HepG2 (cell line): ENCODE results near the gene ENTPD6. TPM values are rescaled to one million over a fixed set of nuclear protein-coding genes. Genes with fewer than 3 reads are reported as not detected.

Experiments used
- ELF3 ChIP-seq: IDR thresholded peaks from 2 replicates; pipeline ENCODE4 v1.6.1; 2016; ENCODE audit warnings: missing genetic modification reagents, missing compliant biosample characterization
- EP300 ChIP-seq, 3 experiments: sonication (generic) in 1 of 3; formaldehyde crosslinking in 1 of 3; IDR thresholded peaks; 2 replicates each; pipeline versions ENCODE4 v1.5.1 to v1.6.1; 2011 to 2020; ENCODE audit warnings: low read depth in 2 of 3, low read length in 2 of 3, borderline replicate concordance in 1 of 3, improper control_type of control experiment in 1 of 3, mild to moderate bottlenecking in 1 of 3, missing genetic modification reagents in 1 of 3, moderate library complexity in 1 of 3
- MZF1 ChIP-seq: sonication (generic); formaldehyde crosslinking; IDR thresholded peaks from 2 replicates; pipeline ENCODE4 v1.8.1; 2023; ENCODE audit warnings: mild to moderate bottlenecking, missing genetic modification reagents, borderline replicate concordance
- PHF20 ChIP-seq: sonication (generic); formaldehyde crosslinking; IDR thresholded peaks from 2 replicates; pipeline ENCODE4 v1.5.0; 2020; ENCODE audit warnings: mild to moderate bottlenecking, missing genetic modification reagents
- SMYD3 ChIP-seq: sonication (generic); formaldehyde crosslinking; IDR thresholded peaks from 2 replicates; pipeline ENCODE4 v1.8.1; 2023; ENCODE audit warnings: mild to moderate bottlenecking, missing genetic modification reagents
- SNRNP70 ChIP-seq: fragments of 200-400 bp; formaldehyde crosslinking; IDR thresholded peaks from 2 replicates; pipeline ENCODE4 v1.6.1; 2017; ENCODE audit warnings: mild to moderate bottlenecking, low read depth, low read length, moderate library complexity
- ZNF160 ChIP-seq: sonication (generic); formaldehyde crosslinking; IDR thresholded peaks from 2 replicates; pipeline ENCODE4 v1.8.0; 2022; ENCODE audit warnings: mild to moderate bottlenecking, inconsistent platforms, missing genetic modification reagents
- ZNF441 ChIP-seq: sonication (generic); formaldehyde crosslinking; IDR thresholded peaks from 2 replicates; pipeline ENCODE4 v1.7.0; 2021; ENCODE audit warnings: missing genetic modification reagents, borderline replicate concordance
- ZNF546 ChIP-seq: sonication (generic); formaldehyde crosslinking; conservative IDR thresholded peaks from 2 replicates; pipeline ENCODE4 v1.8.1; 2023; ENCODE audit warnings: mild to moderate bottlenecking, missing genetic modification reagents
- ZNF703 ChIP-seq: sonication (generic); formaldehyde crosslinking; IDR thresholded peaks from 2 replicates; pipeline ENCODE4 v1.5.1; 2020; ENCODE audit warnings: missing genetic modification reagents, mild to moderate bottlenecking, moderate library complexity, borderline replicate concordance
- ZNF839 ChIP-seq: sonication (generic); formaldehyde crosslinking; IDR thresholded peaks from 2 replicates; pipeline ENCODE4 v1.4.0; 2020; ENCODE audit warnings: missing genetic modification reagents, mild to moderate bottlenecking, borderline replicate concordance
- polyA plus RNA-seq, 8 experiments: library from polyadenylated mRNA; depleted of rRNA in 3 of 8; stranded (reverse) in 7 of 8; unstranded in 1 of 8; fragments of >200 nt; fragmentation: Illumina TruSeq in 4 of 8; extraction: Trizol in 4 of 8; gene quantifications; 2 replicates each; pipeline versions ENCODE4 v1.2.1 to v1.2.3, GENCODE V29; 2011 to 2016; ENCODE audit warnings: low read depth in 4 of 8, missing spikeins in 1 of 8, mixed read lengths in 1 of 8; ENCODE audit not compliant: insufficient read depth in 1 of 8
- total RNA-seq, 5 experiments: library from RNA; depleted of rRNA; stranded (reverse); fragments of >200 nt; fragmentation: Illumina TruSeq; extraction: Trizol; gene quantifications; 2 replicates each; pipeline ENCODE4 v1.2.3, GENCODE V29; 2016; ENCODE audit warnings: low read depth in 1 of 5
- TF ChIP-seq, protein P1 (sequence below): sonication (generic); formaldehyde crosslinking; conservative IDR thresholded peaks from 2 replicates; pipeline ENCODE4 v1.8.1; 2023; ENCODE audit warnings: missing genetic modification reagents
- TF ChIP-seq, protein P2 (sequence below): IDR thresholded peaks from 2 replicates; pipeline ENCODE4 v1.6.1; 2016; ENCODE audit warnings: low read depth, control low read depth
- TF ChIP-seq, protein P3 (sequence below): sonication (generic); formaldehyde crosslinking; IDR thresholded peaks from 2 replicates; pipeline ENCODE4 v1.4.0; 2020; ENCODE audit warnings: mild to moderate bottlenecking, missing genetic modification reagents
- TF ChIP-seq, protein P4 (sequence below): sonication (generic); formaldehyde crosslinking; IDR thresholded peaks from 2 replicates; pipeline ENCODE4 v1.8.1; 2023; ENCODE audit warnings: mild to moderate bottlenecking, moderate library complexity, missing genetic modification reagents
- TF ChIP-seq, protein P5 (sequence below): sonication (generic); IDR thresholded peaks from 2 replicates; pipeline ENCODE4 v1.6.1; 2016; ENCODE audit warnings: low read depth, borderline replicate concordance
- TF ChIP-seq, protein P6 (sequence below): sonication (generic); formaldehyde crosslinking; IDR thresholded peaks from 2 replicates; pipeline ENCODE4 v1.8.0; 2022; ENCODE audit warnings: mild to moderate bottlenecking, missing genetic modification reagents
- TF ChIP-seq, protein P7 (sequence below): sonication (generic); formaldehyde crosslinking; IDR thresholded peaks from 2 replicates; pipeline ENCODE4 v1.8.1; 2023; ENCODE audit warnings: missing genetic modification reagents, inconsistent platforms, borderline replicate concordance

ENTPD6 gene
- total and polyA plus RNA-seq, 2 of the 13 experiments (the other 11 are each of a cell fraction or from before 2014, with no cell fraction given) = 164 to 172 TPM

DNA sequence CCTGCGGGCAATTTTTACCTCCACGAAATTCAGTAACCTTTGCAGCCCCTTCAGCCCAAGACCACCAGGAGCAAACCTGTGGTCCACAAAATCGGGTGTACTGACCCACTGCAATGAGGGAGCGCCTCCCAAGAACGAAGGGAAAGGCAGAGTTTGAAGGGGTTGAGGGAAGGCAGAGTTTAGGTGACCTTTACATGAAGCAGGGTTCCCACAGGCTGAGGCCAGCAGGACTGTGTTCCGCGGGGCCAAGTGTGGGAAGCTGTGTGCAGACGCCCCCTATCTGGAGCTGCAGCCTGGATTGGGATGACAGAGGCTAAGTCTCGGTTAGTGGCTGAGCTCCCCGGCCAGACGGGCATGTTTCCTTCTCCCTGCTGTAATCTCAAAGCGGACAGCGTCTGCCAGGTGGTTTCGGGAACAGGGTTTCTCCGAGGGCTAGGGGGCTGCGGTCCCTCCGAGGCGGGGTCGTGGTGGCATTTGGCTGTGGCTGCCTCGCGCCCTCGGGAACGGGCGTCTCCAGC, 51.5 kb downstream of the ENTPD6 start (continued):
- TF ChIP-seq, protein P1, sequence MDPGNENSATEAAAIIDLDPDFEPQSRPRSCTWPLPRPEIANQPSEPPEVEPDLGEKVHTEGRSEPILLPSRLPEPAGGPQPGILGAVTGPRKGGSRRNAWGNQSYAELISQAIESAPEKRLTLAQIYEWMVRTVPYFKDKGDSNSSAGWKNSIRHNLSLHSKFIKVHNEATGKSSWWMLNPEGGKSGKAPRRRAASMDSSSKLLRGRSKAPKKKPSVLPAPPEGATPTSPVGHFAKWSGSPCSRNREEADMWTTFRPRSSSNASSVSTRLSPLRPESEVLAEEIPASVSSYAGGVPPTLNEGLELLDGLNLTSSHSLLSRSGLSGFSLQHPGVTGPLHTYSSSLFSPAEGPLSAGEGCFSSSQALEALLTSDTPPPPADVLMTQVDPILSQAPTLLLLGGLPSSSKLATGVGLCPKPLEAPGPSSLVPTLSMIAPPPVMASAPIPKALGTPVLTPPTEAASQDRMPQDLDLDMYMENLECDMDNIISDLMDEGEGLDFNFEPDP (CRISPR knock-in tag) = no peak
- TF ChIP-seq SMYD3 (CRISPR knock-in tag) (no peak; the same call in 1 of the 2 replicates), ZNF703 (CRISPR knock-in tag) (no peak; the same call in 1 of the 2 replicates), ZNF839 (CRISPR knock-in tag) (peak; percentile 97), MZF1 (CRISPR knock-in tag) (no peak), PHF20 (no peak), ZNF160 (CRISPR knock-in tag) (no peak), ZNF546 (CRISPR knock-in tag) (no peak), ELF3 (CRISPR knock-in tag) (0 out of 2 replicates have a peak, but pooled peaks have one; percentile 23), ZNF441 (CRISPR knock-in tag) (no peak), SNRNP70 (no peak), EP300 (IDR thresholded peaks at IDR 0.05; ENCODE audit: low read depth in 2 of 2, low read length in 2 of 2) (0 out of 4 replicates have a peak, but pooled peaks of 1 of the 2 experiments have one; percentile 4), EP300 (CRISPR knock-in tag; IDR thresholded peaks at IDR 0.05; ENCODE audit: borderline replicate concordance) (no peak)
- TF ChIP-seq, protein P2, sequence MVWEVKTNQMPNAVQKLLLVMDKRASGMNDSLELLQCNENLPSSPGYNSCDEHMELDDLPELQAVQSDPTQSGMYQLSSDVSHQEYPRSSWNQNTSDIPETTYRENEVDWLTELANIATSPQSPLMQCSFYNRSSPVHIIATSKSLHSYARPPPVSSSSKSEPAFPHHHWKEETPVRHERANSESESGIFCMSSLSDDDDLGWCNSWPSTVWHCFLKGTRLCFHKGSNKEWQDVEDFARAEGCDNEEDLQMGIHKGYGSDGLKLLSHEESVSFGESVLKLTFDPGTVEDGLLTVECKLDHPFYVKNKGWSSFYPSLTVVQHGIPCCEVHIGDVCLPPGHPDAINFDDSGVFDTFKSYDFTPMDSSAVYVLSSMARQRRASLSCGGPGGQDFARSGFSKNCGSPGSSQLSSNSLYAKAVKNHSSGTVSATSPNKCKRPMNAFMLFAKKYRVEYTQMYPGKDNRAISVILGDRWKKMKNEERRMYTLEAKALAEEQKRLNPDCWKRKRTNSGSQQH (CRISPR knock-in tag) = peak; percentile 90
- TF ChIP-seq, protein P3, sequence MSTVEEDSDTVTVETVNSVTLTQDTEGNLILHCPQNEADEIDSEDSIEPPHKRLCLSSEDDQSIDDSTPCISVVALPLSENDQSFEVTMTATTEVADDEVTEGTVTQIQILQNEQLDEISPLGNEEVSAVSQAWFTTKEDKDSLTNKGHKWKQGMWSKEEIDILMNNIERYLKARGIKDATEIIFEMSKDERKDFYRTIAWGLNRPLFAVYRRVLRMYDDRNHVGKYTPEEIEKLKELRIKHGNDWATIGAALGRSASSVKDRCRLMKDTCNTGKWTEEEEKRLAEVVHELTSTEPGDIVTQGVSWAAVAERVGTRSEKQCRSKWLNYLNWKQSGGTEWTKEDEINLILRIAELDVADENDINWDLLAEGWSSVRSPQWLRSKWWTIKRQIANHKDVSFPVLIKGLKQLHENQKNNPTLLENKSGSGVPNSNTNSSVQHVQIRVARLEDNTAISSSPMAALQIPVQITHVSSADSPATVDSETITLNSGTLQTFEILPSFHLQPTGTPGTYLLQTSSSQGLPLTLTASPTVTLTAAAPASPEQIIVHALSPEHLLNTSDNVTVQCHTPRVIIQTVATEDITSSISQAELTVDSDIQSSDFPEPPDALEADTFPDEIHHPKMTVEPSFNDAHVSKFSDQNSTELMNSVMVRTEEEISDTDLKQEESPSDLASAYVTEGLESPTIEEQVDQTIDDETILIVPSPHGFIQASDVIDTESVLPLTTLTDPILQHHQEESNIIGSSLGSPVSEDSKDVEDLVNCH (CRISPR knock-in tag) = no peak
- TF ChIP-seq, protein P4, sequence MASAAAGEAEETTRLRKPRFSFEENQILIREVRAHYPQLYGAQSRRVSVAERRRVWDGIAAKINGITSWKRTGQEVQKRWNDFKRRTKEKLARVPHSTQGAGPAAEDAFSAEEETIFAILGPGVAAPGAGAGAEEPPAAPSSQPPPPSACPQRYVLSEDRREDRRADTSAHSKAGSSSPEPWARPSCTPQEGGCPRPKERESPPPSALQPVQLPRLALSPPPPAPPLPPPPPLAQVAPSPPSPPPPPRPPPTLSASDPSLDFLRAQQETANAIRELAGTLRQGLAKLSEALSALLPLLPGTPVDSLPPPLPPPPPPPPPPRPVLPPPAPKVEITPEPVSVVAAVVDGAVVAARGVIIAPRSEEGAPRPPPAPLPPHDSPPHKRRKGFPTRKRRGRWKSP = peak; percentile 91
- TF ChIP-seq, protein P5, sequence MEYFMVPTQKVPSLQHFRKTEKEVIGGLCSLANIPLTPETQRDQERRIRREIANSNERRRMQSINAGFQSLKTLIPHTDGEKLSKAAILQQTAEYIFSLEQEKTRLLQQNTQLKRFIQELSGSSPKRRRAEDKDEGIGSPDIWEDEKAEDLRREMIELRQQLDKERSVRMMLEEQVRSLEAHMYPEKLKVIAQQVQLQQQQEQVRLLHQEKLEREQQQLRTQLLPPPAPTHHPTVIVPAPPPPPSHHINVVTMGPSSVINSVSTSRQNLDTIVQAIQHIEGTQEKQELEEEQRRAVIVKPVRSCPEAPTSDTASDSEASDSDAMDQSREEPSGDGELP = 0 out of 2 replicates have a peak, but pooled peaks have one; percentile 19
- TF ChIP-seq, protein P6, sequence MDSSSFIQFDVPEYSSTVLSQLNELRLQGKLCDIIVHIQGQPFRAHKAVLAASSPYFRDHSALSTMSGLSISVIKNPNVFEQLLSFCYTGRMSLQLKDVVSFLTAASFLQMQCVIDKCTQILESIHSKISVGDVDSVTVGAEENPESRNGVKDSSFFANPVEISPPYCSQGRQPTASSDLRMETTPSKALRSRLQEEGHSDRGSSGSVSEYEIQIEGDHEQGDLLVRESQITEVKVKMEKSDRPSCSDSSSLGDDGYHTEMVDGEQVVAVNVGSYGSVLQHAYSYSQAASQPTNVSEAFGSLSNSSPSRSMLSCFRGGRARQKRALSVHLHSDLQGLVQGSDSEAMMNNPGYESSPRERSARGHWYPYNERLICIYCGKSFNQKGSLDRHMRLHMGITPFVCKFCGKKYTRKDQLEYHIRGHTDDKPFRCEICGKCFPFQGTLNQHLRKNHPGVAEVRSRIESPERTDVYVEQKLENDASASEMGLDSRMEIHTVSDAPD = no peak
- TF ChIP-seq, protein P7, sequence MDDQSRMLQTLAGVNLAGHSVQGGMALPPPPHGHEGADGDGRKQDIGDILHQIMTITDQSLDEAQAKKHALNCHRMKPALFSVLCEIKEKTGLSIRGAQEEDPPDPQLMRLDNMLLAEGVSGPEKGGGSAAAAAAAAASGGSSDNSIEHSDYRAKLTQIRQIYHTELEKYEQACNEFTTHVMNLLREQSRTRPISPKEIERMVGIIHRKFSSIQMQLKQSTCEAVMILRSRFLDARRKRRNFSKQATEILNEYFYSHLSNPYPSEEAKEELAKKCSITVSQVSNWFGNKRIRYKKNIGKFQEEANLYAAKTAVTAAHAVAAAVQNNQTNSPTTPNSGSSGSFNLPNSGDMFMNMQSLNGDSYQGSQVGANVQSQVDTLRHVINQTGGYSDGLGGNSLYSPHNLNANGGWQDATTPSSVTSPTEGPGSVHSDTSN (CRISPR knock-in tag) = no peak; the same call in 1 of the 2 replicates
